ENCODE results near the gene KCNQ1.
A peak's percentile ranks its signal among the peaks of the same experiment; 100 is the strongest.

The KCNQ1 gene

DNA sequence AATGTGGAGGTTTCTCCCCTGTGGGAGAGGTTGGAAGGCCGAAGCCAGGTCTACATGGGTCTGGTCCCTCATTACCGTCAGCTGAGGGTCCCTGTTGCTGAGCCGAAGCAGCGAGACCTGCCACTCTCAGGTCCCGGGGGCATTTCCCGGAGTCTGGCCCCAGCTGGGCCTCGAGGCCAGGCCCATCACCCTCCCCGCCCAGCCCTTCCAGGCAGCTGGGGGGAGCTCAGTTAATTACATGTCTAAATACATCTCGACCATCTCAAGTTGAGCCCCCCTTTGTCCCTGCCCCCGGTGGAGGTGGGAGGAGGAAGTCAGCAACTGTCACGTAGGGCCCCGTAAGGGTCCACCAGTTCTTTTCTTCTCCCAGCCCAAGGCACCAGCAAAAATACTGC is 437.2 kb downstream of the KCNQ1 start:
- no peak for DNase-seq (ENCODE audit: low read depth in 2 of 2)

DNA sequence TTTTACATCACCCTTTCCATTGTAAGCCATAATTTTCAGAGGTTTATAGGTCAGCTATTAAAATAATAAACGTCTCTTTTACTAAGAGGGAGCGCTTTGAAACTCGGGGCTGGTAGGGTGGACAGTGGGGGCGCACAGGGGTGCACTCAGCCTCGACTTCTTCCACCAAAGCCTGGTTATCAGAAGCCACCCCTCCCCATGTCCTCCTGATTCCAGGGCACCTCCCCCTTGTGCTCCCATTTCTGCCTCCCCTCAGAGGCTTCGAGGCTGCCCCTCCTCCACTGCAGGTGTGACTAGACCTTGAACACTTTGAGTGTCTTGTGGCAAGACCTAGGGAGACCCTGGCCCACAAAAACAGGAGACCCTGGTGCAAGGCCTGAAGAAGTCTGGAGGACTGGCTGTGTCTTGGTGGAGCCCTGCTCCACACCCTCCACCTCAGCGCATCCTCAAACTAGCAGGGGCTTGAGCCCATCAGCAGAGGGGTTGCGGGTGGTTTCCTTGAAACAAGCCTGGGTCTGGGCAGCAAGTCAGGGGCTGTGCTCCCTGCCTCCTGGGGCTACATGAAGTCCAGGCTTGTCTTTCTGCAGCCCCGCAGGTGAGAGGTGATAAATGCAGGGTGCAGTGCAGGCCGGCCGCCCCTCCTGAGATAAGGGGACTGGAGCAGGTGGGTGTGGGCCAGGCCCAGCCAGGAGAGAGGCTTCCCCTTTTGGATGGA is 437.7 kb downstream of the KCNQ1 start:
- no peak for DNase-seq (ENCODE audit: low read depth in 2 of 2)

DNA sequence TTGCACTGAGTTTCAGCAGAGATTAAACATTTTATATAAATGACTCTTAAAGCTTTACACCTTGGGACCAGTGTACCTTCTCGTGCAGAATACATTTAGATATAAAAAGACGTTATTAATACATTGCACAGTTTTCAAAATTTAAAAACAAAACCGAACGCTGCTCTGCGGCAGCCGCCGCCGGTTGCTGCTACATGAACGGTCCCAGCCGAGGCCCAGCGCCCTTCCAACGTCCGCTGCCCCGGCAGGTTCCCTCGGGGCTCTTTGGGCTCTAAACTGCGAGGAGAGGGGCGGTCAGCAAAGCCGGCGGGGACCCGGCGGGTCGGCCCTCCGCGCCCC is 438.8 kb downstream of the KCNQ1 start:
- DNase-seq (ENCODE audit: low read depth in 2 of 2), result no peak

DNA sequence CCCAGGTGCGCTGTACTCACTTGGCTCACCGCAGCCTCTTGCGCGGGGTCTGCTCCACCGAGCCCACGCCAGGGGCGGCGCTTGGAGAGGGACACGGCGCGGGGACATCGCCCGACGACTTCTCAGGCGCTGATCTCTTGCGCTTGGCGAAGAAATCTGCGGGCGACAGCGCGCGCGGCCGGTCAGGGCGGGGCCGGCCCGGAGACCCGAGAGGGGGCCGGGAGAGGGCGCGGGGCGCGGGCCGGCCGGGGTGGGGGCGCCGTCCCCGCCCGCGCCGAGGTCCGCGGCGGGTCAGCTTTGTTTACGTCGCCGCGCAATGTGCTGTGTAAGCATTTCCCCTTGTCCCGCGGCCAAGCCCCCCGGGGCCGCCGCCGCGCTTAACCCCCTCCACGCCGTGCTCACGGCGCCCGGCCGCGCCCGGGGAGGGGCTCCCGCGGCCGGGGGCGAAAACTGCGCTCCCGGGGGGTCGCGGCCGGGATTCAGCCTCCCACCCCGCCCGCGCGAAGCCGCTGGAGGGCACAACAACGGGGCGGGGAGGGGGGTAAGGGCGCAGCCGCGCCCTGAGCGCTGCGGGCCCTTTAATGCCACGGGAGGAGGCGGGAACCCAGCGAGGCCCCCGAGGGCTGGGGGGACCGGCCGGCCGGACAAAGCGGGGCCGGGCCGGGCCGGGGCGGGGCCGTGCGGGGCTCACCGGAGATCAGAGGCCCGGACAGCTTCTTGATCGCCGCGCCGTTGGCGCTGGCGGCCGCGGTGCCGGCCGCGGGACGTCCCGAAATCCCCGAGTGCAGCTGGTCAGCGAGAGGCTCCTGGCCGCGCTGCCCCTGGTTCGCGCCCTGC is 439.4 kb downstream of the KCNQ1 start:
- DNase-seq (ENCODE audit: low read depth in 2 of 2), result no peak

DNA sequence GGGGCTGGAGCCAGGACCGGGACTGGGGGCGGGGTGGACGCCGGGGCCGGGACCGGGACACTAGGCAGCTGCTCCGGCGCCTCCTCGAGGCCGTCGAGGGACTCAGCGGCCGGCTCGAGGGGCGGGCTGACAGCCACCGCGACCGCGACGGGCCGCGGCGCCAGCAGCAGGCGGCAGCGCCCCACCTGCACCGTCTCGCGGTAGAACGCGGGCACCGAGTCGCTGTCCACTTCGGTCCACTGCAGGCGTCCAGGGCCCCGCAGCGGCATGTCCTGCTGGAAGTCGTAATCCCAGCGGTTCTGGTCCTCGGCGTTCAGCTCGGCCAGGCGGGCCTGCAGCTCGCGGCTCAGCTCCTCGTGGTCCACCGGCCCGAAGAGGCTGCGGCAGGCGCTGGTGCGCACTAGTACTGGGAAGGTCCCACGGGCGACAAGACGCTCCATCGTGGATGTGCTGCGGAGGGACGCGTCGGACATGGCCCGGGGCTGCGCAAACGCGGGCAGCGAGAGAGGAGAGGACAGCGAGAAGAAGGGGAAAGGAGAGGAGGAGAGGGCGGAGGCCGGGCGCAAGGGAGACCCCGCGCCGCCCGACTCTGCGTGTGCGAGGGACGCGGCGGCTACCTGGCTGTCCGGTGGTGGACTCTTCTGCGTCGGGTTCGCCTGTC is 440.3 kb downstream of the KCNQ1 start:
- peak in 1 of 2 donors; percentile 18 for DNase-seq (ENCODE audit: low read depth in 2 of 2)

DNA sequence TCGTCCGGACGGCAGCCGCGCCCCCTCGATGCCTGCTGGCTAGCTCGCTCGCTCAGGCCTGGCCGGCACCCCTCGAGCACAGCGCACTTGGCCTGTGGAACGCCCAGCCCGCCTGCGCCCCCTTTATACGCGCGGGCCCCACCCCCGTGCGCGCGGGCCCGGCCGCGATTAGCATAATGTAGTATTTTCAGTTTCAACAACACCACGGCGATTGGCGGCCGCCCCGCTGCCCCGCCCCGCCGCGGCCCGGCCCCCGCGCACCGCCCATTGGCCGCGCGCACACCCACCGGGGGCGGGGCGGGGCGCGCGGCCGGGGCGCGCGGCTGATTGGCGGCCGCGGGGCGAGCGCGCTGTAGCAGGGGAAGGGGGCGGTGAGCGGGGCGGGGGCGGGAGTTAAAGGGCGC is 440.9 kb downstream of the KCNQ1 start, which contains the start of gene CDKN1C:
CDKN1C (minus strand) TSS at position 98 of the 404 bp plus-strand sequence. CDS start 319 bp downstream, outside the sequence.
- peak; percentile 61 to 70 for DNase-seq (ENCODE audit: low read depth in 2 of 2)

DNA sequence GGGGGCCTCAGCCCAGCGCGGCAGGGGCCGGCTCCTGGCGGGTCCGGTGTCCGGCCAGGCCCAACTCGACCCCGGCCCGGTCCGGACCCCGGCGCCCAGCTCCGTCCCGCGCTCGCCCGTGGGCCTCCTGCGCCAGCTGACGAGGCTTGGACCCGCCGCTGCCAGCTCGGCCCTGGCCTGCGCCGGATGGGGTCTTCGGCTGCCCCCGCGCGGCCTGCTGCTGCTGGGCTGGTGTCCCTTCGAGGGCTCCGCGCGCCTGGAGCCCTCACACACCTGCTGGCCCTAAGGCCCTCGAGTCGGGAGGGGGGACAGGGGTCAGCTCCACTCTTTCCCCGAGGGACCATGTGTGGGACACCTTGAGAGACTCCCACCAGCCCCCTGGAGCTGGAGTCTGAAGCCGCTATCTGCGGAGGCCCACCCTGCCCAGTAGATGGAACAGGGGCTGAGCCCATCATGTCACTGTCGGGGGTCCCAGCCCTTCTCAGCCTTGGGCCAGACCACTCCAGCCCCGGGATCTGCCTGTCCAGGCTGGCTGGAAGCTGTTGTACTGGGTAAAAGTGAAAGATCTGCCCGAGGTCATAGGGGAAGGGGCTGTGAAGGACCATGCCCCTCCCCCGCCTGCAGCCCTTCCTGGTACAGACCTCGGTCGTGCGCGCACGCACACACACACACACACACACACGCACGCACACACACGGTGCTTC is 441.5 kb downstream of the KCNQ1 start:
- DNase-seq (ENCODE audit: low read depth in 2 of 2), result no peak

DNA sequence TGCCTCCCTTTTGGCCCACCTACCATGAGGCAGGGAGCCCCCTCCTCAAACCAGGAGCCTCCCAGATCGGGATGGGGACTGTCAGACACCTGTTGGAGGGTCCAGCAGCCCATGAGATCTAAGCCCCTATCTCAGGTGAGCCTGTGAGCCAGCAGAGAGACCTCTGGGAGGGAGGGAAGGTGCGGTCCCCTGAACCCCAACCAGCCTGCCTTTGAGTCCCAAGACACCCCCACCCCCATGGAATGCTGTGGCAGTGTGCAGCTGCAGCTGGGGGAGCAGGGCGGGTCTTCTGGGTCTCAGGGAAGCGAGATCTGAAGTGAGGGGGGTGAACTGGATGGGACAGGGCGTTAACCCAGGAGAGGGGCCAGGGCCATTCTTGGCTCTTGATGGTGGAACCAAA is 442.1 kb downstream of the KCNQ1 start:
- DNase-seq (ENCODE audit: low read depth in 2 of 2), result no peak

DNA sequence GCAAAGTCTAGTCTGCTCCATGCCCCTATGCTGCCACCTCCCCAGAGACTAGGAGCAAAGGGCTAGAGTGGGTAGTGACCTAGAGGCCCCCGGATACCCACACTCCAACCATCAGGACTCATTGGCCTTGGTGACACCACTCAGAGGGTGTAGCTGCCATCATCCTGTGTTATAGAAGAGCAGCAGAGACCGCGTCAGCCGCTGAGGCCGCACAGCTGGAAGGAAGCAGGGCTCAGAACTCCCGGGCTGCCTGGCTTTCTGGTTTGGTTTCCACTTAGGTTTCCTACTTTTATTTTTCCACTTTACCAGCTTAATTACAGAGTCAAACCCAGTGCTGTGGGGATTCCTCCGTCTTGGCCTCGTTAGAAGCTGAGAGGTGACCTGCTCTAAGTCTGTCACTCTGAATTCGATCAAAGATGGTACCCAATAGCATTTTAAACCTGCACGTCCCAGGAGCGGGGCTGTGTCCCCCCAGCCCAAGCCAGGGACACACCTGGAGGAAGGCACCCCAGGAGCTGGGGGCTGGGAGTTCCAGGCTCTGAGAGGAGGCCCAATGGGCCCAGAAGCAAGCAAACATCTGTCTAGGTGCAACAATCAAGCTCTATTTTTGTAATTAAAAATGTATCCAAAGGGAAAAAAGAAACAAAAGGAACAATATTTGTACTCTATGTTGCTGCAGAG is 442.8 kb downstream of the KCNQ1 start:
- no peak for DNase-seq (ENCODE audit: low read depth in 2 of 2)

DNA sequence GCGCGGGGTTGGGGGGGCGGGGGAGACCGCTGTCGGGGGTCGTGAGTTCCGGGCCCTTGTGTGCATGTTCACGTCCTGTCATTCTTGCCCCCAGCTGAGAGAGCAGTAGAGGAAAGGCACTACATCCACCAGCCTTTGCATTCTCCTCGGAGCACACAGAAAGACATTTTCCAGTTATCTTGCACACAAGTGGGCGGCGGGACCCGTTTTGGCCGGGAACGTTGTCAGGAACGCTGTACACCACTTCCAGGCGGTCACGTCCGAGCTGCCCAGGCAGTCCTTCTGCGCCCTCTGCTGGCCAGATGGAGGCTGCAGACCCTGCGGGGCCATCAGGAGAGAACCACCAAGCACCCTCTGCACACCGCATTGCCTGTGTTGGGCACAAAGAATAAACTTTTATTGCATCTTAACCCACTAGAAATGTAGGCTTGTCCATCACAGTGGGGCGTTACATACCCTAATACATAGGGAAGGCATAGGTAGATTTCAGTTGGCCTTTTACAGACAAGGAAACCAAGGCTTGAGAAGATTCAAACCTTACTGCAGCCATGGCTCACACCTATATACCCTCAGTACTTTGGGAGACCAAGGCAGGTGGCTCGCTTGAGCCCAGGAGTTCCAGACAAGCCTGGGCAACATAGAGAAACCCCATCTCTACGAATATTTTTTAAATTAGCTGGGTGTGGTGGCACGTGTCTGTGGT is 443.6 kb downstream of the KCNQ1 start:
- DNase-seq (ENCODE audit: low read depth in 2 of 2), result peak; percentile 71 to 76

DNA sequence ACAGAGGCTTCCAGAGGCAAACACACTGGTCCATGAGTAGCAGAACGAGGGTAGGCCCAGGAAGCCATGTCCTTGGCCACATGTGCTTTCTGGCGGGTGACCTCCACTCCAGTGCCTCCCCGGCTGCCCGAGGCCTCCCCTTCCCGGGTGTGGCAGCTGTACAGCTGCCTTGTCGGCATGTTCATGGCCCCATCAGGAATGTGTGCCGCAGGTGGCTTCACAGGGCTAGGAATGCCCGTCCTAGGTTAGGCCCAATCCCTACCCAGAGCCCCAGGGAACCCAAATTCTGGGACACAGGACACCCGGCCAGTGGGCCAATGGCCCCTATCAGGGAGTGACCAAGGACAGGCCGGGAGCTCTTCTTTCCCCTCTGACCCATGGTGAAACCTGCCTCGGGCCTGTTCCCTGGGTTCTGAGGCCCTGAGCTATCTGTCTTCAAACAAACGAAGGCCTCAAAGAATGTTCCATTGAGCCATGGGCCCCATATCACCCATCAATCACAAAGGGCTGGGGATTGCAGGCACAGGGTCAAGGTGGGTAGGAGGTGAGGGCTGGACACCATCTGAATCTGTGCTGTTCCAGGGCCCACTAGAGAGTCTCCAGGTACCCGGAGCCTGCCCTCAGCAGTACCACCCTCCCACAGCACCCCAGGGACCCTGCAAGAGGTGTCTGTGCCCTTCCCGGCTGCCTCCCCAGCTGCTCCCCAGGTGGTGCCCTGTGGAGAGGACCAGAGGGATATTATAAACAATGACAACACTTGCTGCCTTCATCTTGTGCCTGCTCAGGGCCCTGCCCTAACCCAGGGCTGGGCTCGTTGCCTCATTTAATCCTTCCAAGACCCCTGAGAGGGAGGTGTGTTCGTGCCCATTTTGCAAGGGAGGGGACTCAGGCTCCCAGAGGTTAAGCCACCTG is 444.8 kb downstream of the KCNQ1 start:
- no peak for DNase-seq (ENCODE audit: low read depth in 2 of 2)

DNA sequence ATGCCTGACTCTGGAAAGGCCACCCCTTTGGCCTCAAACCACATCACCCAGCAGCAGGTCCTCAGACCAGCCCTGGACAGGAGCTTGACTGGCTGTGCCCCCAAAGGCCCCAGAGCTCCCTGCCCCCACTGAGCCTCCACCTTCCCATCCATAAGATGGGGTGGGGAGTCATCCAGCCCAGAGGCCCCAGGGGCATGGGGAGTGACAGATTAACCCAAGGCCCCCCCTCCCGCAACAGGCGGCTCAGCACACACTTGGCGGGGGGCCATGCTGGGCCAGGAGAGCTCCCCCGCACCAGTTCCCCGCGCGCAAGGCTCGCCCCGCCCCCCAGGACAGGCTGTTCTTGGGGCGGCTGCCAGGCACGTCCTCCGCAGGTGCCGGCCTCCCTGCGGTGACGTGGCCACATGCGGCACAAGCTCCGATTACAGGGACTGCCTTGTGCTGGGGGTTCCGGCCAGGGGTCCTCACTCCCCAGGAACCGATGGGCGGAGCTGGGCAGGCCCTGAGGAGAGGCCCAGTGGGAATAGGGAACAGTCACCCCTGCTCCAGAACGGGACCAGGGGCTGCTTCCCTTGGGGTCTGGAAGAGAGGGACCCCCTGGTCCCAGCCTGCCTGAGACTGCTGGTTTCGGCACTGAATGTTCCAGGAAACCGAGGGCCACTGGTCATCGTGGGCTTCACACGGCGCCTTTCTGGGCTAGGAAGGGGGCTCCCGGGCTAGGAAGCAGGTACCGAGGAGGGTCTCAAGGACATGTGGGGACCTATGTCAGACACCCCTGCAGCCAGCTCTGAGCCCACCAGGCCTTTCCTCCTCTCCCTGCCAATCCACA is 445.9 kb downstream of the KCNQ1 start:
- DNase-seq (ENCODE audit: low read depth in 2 of 2), result no peak

DNA sequence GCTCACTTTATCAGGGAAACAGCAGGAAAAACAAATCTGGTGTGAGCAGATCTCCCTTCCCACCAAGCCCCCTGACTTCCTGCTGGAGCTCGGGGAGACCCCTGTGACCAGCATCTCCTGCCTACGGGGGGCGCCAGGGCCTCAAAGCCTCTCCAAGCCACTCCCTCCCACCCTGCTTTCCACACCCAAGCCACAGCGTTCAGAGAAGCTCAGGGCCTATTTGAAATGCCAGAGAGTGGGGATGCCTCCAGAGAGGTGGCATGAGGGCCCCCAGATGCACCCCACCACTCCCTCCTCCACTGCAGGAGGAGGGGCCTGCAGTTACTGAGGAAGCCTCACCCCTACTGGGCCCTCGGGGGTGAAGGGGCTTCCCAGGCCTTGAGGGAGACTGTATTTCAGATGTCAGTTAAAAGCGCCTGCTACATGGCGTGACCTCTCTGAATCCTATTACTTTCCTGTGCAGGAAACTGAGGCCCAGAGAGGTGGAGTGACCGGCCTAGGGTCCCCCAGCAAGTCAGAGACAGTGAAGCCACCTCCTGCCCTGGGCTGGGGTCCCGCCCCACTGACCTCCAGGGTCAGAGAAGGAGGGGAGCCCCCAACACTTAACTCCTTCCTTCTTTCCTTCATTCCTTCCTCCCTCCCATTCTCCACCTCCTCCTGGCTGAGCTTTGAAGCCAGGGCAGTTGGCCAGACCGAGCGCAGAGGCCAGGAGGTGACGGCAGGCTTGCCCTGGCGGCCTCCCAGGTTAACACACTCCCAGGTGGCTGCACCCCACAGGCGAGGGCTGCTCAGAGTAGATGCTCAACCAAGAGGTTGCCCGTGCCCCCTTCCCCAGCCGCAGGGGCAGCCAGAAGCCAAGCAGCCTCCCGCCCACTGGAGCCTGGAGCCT is 446.8 kb downstream of the KCNQ1 start:
- DNase-seq (ENCODE audit: low read depth in 2 of 2), result no peak

DNA sequence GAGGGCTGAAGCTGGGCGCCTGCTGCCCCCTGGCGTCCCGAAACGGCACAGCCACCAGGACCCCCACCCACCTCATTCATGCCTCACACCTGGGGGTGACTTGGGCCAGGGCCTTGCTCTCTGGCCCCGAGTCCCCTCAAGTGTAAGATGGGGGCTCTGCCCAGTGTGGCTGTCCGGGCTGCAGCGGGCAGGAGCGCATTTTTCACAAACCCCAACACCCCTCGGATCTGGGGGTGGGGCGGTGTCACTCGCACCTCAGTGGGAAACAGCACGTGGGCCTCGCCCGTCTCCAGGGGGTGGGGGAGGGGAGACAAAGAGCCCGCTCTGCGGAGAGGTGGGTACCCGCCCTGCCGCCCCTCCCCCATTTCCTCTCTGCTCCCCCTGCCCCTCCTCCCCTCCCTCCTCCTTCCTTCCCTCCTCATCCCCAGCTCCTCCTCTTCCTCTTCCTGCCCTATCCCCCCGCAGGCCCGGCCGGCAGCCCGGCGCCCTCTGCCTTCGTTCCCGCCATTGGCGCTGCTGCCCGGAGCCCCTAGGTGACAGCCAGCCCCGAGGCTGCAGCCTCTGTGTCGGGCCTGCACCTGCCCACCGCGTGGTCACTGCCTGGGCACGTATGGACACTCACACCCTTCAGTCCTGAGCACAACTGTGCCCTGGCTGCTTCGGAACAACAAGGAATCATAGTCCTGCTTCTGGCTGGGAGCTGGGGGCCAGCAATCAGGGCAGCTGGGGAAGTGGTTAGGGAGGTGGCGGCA is 447.6 kb downstream of the KCNQ1 start:
- DNase-seq (ENCODE audit: low read depth in 2 of 2), result peak; percentile 33 to 43

DNA sequence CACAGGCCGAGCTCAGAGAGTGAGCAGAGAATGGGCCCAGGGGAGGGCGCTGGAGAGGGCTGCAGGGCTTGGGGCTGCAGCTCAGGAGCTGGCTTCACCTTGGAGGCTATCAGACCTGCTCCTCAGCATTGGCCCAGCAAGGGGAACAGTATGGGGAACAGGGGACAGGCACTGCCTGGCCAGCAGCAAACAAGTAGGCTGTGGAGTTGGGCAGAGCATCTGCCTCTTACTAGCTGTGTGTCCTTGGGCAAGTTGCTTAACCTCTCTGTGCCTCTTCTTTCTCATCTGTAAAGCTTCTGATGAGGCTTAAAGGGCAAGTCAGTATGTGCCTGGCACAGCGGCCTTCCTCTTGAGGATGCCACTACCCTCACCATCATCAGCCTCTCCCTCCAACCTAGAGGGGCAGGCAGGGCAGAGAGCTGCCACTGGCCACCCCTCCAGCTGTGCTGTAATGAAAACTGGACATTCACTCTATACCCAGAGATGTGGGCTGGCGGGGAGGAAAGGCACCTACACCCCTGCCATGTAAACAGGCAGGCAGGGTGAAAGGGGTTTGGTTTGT is 448.2 kb downstream of the KCNQ1 start:
- DNase-seq (ENCODE audit: low read depth in 2 of 2), result peak; percentile 14 to 16

DNA sequence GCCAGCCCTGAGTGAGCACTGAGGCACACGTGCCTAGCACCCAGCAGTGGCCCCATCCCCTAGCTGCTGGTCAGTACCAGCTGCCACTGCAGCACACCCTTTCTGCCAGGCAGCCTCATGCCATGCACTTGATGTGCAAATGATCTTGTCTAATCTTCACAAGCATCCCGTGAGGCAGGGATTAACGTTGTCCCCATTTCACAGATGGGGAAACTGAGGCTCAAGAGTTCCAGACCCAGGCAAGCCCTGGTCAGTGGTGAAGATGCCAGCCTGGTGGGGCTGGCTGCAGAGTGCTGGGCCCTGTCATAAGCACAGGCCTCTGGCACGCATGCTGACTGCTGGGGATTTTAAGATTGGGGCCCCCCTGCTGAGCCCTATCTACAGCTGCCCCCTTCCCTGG is 449.1 kb downstream of the KCNQ1 start:
- no peak for DNase-seq (ENCODE audit: low read depth in 2 of 2)

DNA sequence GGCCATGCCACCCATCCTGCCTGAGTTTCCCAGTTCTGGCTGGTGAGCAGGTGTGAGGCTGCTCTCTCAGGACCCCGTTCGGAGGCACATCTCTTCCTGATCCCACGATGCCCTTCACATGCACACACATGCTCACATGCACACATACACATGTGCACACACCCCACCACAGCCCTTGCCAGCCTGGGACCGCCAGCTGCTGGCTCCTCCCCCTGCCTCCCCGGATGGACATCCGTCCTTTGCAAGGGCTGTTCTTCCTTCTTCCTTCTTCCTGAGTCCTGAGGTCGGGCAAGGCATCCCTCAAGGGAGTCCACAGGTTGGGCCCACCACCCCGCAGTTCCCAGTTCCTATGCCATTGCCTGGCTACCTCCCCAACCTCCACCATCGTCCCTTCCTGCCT is 451.2 kb downstream of the KCNQ1 start:
- no peak for DNase-seq (ENCODE audit: low read depth in 2 of 2)

All from stimulated activated CD8-positive, alpha-beta memory T cell treated with anti-CD3 and anti-CD28 coated beads, Interleukin-15, amount 100 ng/mL, for 48 hours (primary cell).